ENCODE results near the gene SIRT2. TPM values are rescaled to one million over a fixed set of nuclear protein-coding genes. Genes with fewer than 3 reads are reported as not detected.

The SIRT2 gene
- total and polyA plus RNA-seq, 2 of the 13 experiments (the other 11 are each of a cell fraction or from before 2014, with no cell fraction given): 22.3 to 26.1 TPM

GRCh38 chr19:38837656-38838121, 61.7 kb downstream of the SIRT2 start (continued):
- TF ChIP-seq AHDC1 (CRISPR knock-in tag; IDR thresholded peaks at IDR 0.05; ENCODE audit: borderline replicate concordance): 0 out of 2 replicates have a peak, but pooled peaks have one; percentile 28
- peak in 1 of 2 experiments; percentile 20; a peak in 2 of 4 replicates for TF ChIP-seq MAFK (conservative IDR thresholded peaks at IDR 0.05 in 1 of 2, IDR thresholded peaks at IDR 0.05 in 1 of 2; ENCODE audit: low read length in 2 of 2)
- TF ChIP-seq SOX5 (CRISPR knock-in tag; IDR thresholded peaks at IDR 0.05; ENCODE audit: borderline replicate concordance): peak; percentile 23; the same call in 1 of the 2 replicates
- TF ChIP-seq GATAD2A (CRISPR knock-in tag; IDR thresholded peaks at IDR 0.05): peak; percentile 66
- peak; percentile 43; the same call in 1 of the 2 replicates for TF ChIP-seq PPARG (CRISPR knock-in tag; conservative IDR thresholded peaks at IDR 0.05)
- TF ChIP-seq, protein P1, sequence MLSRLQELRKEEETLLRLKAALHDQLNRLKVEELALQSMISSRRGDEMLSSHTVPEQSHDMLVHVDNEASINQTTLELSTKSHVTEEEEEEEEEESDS (CRISPR knock-in tag; IDR thresholded peaks at IDR 0.05; ENCODE audit: borderline replicate concordance): no peak
- TF ChIP-seq FOXP1 (IDR thresholded peaks at IDR 0.05): no peak
- TF ChIP-seq FOXP1 (CRISPR knock-in tag; IDR thresholded peaks at IDR 0.05): peak; percentile 34; the same call in 1 of the 2 replicates
- peak; percentile 39; the same call in 1 of the 2 replicates for TF ChIP-seq ZFX (CRISPR knock-in tag; IDR thresholded peaks at IDR 0.05; ENCODE audit: low read depth)
- peak; percentile 55; the same call in 1 of the 2 replicates for TF ChIP-seq FOXA3 (CRISPR knock-in tag; IDR thresholded peaks at IDR 0.05)
- TF ChIP-seq MEF2D (CRISPR knock-in tag; IDR thresholded peaks at IDR 0.05): 0 out of 2 replicates have a peak, but pooled peaks have one; percentile 44
- TF ChIP-seq ZNF30 (CRISPR knock-in tag; IDR thresholded peaks at IDR 0.05): no peak
- no peak for TF ChIP-seq SALL2 (CRISPR knock-in tag; IDR thresholded peaks at IDR 0.05)
- TF ChIP-seq PHF21A (CRISPR knock-in tag; IDR thresholded peaks at IDR 0.05): no peak
- peak; percentile 30; the same call in 1 of the 2 replicates for TF ChIP-seq RXRB (CRISPR knock-in tag; IDR thresholded peaks at IDR 0.05; ENCODE audit: borderline replicate concordance)
- TF ChIP-seq ZNF878 (CRISPR knock-in tag; IDR thresholded peaks at IDR 0.05): no peak
- no peak for TF ChIP-seq ZNF563 (CRISPR knock-in tag; IDR thresholded peaks at IDR 0.05)
- no peak for TF ChIP-seq FOXA1 (IDR thresholded peaks at IDR 0.05)
- TF ChIP-seq FOXA1 (CRISPR knock-in tag; IDR thresholded peaks at IDR 0.05): peak; percentile 74
- peak; percentile 29; the same call in 1 of the 2 replicates for TF ChIP-seq RARA (CRISPR knock-in tag; IDR thresholded peaks at IDR 0.05)
- TF ChIP-seq, protein P2, sequence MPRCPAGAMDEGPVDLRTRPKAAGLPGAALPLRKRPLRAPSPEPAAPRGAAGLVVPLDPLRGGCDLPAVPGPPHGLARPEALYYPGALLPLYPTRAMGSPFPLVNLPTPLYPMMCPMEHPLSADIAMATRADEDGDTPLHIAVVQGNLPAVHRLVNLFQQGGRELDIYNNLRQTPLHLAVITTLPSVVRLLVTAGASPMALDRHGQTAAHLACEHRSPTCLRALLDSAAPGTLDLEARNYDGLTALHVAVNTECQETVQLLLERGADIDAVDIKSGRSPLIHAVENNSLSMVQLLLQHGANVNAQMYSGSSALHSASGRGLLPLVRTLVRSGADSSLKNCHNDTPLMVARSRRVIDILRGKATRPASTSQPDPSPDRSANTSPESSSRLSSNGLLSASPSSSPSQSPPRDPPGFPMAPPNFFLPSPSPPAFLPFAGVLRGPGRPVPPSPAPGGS (CRISPR knock-in tag; IDR thresholded peaks at IDR 0.05): no peak
- TF ChIP-seq CAMTA2 (CRISPR knock-in tag; IDR thresholded peaks at IDR 0.05; ENCODE audit: borderline replicate concordance): no peak
- TF ChIP-seq ZNF24 (IDR thresholded peaks at IDR 0.05): no peak
- TF ChIP-seq ARID3A (IDR thresholded peaks at IDR 0.05; ENCODE audit: low read depth, low read length): no peak

Data from HepG2 (cell line).